ENCODE data around the gene NCAM2.

Gene NCAM2

DNA sequence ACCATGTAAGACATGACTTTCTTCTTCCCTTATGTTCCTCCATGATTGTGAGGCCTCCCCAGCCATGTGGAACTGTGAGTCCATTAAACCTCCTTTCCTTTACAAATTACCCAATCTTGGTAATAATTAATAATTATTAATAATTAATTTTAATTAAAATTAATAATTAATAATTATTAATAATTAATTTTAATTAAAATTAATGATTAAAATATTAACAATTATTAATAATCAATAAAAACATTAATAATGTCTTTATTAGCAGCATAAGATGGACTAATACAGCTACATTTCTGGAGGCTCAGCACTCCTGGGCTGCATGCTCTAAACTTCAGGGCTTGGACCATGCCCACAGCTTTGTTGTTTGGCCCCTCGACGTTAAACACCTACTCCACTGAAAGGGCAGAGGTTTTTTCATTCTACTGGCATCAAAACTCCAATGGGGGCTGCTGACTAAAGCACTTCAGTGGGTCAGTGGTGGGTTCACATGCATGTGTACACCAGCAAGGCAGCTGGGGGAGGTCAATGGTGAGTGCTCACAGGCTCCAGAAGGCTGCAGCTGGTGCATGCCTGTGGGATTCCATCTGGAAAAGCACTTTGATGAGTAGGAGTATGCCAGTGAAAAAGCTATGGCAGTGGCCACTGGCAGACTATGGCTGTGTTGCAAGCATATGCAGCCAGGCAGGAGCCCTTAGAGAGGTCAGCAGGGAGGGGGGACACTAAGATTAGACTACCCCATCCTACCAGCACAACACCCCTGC, 561.3 kb downstream of the NCAM2 start:
- Histone ChIP-seq H3K27me3 (ENCODE audit: control insufficient read depth in 1 of 2, insufficient read depth in 1 of 2, low read length in 2 of 2) (no peaks in the 10 kb centered on the region), H3K14ac (ENCODE audit: low read length in 2 of 2) (no peak overlapping the region), H2AFZ (ENCODE audit: low read depth, low read length) (no peak overlapping the region), H3K4ac (ENCODE audit: low read depth in 1 of 2, low read length in 2 of 2) (no peak overlapping the region), H3K18ac (ENCODE audit: low read depth in 1 of 2, low read length in 2 of 2) (no peak overlapping the region), H3K4me2 (ENCODE audit: low read length, poor library complexity, severe bottlenecking) (no peak overlapping the region), H3K79me1 (replicated peaks; ENCODE audit: low read length, poor library complexity, severe bottlenecking) (no peaks in the 10 kb centered on the region), H3K9me3 (ENCODE audit: control insufficient read depth, low read length) (peaks cover 35% of the 10 kb centered on the region), H3K9ac (ENCODE audit: low read length) (no peak overlapping the region), H3K27ac (ENCODE audit: low read length, poor library complexity, severe bottlenecking) (no peak overlapping the region), H3K36me3 (ENCODE audit: control insufficient read depth in 1 of 2, insufficient read depth in 2 of 2, low read depth in 1 of 2, low read length in 2 of 2) (no peaks in the 10 kb centered on the region), H3K4me1 (ENCODE audit: control insufficient read depth, insufficient read depth, low read depth, low read length) (no peaks in the 10 kb centered on the region), H3K23ac (ENCODE audit: low read length in 2 of 2) (no peak overlapping the region), H2AK5ac (ENCODE audit: low read length, severe bottlenecking) (no peak overlapping the region), H3K4me3 (ENCODE audit: insufficient read depth in 1 of 2, low read depth in 1 of 2, low read length in 2 of 2) (no peak overlapping the region), H2BK12ac (ENCODE audit: low read length in 2 of 2) (no peak overlapping the region), H4K91ac (ENCODE audit: low read length) (no peak overlapping the region), H2BK15ac (ENCODE audit: low read depth, poor library complexity, severe bottlenecking) (no peak overlapping the region), H4K8ac (ENCODE audit: low read length) (no peak overlapping the region), H2BK120ac (ENCODE audit: low read depth, low read length) (no peak overlapping the region), H2BK5ac (ENCODE audit: low read depth, low read length, poor library complexity, severe bottlenecking) (no peak overlapping the region)
- WGBS: 56% methylated on average over 2 of the region's 2 CpGs
- no peak for DNase-seq

Measured in mesenchymal stem cell (in vitro differentiated cells and primary cell).